Measurements from ENCODE around the gene ABI3BP. TPM values are rescaled to one million over a fixed set of nuclear protein-coding genes. Genes with fewer than 3 reads are reported as not detected.

The ABI3BP gene
- total RNA-seq, 1 donor from 2014 or later = not detected

DNA sequence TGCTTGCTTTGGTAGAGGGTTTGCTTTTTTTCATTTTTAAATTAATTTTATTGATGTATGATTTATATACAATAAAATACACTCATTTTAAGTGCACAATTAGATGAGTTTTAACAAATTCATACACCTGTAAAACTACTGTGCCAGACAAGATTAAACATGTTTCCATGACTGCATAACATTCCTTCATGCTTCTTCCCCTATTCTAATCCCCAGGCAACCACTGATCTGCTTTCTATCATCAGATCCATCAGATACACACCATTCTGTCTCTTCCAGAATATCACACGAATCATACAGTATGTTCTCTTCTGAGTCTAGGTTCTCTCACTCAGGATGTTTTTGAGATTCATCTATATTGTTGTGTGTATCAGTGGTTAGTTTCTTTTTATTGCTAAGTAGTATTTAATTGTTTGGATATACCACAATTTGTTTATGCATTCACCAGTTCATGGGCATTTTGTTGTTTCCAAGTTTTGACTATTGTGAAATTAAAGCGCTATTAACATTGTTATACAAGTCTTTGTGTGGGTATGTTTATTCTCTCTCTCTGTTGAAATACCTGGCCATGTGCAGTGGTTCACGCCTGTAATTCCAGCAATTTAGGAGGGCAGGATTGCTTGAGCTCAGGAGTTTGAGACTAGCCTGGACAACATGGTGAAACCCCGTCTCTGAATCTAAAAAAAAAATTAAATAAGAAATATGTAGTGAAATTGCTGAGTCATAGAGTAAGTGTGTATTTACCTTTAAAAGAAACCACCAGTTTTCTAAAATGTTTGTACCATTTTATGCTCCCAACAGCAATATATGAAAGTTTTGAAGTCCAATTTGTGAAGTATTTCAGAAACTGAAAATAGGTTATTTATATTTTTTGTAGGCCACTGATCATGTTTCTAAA is 290.9 kb downstream of the ABI3BP start:
- intact Hi-C loops (cut with micrococcal nuclease) = no loop called here

- intact Hi-C loops (cut with micrococcal nuclease) = no loop called here
Observed at GRCh38 chr3:100700708-100701107, 292.5 kb downstream of the ABI3BP start.

All from T-helper 1 cell treated with Interleukin-12 subunit alpha and Interleukin-12 subunit beta and Interleukin-4 antibody, amounts not matched to agents 30 ng/mL and 1 ng/mL, for 36 hours (primary cell).